ENCODE measurements around the gene CFAP141. TPM values are rescaled to one million over a fixed set of nuclear protein-coding genes. Genes with fewer than 3 reads are reported as not detected.

CFAP141 gene
- total and polyA plus RNA-seq, 10 donors = not detected

DNA sequence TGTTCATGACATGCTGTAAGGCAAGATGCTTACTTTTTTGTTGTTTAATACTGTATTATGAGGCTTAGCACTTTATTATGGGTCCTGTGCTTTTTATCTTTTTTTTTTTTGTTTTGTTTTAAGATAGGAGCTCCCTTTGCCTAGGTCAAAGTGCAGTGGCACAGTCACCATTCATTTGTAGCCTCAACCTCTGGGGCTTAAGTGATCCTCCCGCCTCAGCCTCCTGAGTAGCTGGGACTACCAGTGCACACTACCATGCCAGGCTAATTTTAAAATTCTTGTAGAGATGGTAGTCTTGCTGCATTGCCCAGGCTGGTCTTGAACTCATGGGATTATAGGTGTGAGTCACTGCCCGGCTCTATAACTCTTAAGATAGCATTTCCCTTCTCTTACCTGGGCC lies 19.2 kb upstream of the CFAP141 start:
- H3K27ac ChIP-seq = no peak overlapping the region
- H3K27me3 ChIP-seq (replicated peaks in 1 of 7) = no peaks in the 10 kb centered on the region
- H3K36me3 ChIP-seq = peaks cover 6 to 56% (median 48%) of the 10 kb centered on the region in 6 donors
- H3K9me3 ChIP-seq = no peaks in the 10 kb centered on the region
- 93 to 100% (median 96%) methylated on average over 2 of the region's 2 CpGs for WGBS, 5 donors
- no peak for DNase-seq
- H3K4me1 ChIP-seq = peaks cover 25 to 82% (median 53%) of the 10 kb centered on the region in 6 donors
- H3K4me3 ChIP-seq = no peak overlapping the region
- TF ChIP-seq POLR2AphosphoS5 (IDR thresholded peaks at IDR 0.05) (no peak), POLR2A (IDR thresholded peaks at IDR 0.05) (no peak)
- TF ChIP-seq, protein P1, sequence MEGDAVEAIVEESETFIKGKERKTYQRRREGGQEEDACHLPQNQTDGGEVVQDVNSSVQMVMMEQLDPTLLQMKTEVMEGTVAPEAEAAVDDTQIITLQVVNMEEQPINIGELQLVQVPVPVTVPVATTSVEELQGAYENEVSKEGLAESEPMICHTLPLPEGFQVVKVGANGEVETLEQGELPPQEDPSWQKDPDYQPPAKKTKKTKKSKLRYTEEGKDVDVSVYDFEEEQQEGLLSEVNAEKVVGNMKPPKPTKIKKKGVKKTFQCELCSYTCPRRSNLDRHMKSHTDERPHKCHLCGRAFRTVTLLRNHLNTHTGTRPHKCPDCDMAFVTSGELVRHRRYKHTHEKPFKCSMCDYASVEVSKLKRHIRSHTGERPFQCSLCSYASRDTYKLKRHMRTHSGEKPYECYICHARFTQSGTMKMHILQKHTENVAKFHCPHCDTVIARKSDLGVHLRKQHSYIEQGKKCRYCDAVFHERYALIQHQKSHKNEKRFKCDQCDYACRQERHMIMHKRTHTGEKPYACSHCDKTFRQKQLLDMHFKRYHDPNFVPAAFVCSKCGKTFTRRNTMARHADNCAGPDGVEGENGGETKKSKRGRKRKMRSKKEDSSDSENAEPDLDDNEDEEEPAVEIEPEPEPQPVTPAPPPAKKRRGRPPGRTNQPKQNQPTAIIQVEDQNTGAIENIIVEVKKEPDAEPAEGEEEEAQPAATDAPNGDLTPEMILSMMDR (IDR thresholded peaks at IDR 0.05 in 8 of 11, conservative IDR thresholded peaks at IDR 0.05 in 3 of 11) = no peak
- intact Hi-C loops (cut with DNase I; ENCODE audit: low total_unique reads) = no loop called here

DNA sequence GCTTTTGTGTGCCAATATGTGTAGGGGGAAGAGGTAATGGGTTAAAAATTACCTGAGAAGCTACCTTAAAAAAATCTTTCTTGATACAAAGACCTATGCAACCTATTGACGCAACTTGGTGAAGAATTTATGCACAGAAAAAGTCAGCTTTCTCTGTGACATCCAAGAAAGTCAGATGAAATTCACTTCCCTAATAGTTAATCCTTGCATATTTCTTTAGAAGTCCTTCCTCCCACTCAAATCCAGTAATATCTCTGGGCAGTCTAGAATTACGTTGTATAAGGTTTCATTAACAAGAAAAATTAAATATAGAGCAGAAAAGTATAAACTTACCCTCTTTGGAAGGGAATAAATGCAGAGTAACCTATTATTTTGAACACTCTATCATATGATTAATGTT lies 17.5 kb upstream of the CFAP141 start:
- WGBS, 5 donors = 64 to 77% (median 69%) methylated on average over 2 of the region's 2 CpGs
- no peak for DNase-seq
- Histone ChIP-seq H3K9me3 (no peaks in the 10 kb centered on the region), H3K27ac (peak overlapping the region in 1 of 8 donors; percentile 99), H3K36me3 (peaks cover 3 to 44% (median 34%) of the 10 kb centered on the region in 6 donors), H3K27me3 (replicated peaks in 1 of 7) (no peaks in the 10 kb centered on the region), H3K4me1 (peaks cover 31 to 87% (median 65%) of the 10 kb centered on the region in 6 donors), H3K4me3 (no peak overlapping the region)
- intact Hi-C loops (cut with DNase I; ENCODE audit: low total_unique reads) = no loop called here
- TF ChIP-seq POLR2AphosphoS5 (IDR thresholded peaks at IDR 0.05) (no peak), POLR2A (IDR thresholded peaks at IDR 0.05) (no peak)
- TF ChIP-seq, protein P1 (IDR thresholded peaks at IDR 0.05 in 8 of 11, conservative IDR thresholded peaks at IDR 0.05 in 3 of 11) = no peak

DNA sequence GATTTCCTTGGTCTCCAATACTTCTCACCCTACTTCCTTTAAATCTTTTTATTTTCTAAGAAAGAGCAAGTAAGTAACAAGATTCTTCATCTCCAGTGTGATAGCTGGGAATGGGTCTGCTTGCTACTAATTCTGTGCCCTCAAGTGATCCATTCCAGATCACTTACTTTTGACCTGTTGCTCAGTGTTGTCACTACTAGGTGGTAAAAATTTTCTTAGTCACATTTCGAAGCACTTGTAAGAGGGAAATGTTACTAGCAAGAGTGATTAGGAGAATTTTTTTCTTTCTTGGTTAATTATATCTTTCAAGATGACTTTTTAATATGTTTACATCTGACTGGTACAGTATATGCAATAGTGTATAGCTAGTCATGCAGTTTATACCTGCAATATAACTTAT lies 16.8 kb upstream of the CFAP141 start:
- Histone ChIP-seq H3K4me3 (peak overlapping the region in 1 of 8 donors; percentile 1), H3K9me3 (no peaks in the 10 kb centered on the region), H3K27ac (peak overlapping the region in 1 of 8 donors; percentile 99), H3K27me3 (replicated peaks in 1 of 7) (no peaks in the 10 kb centered on the region), H3K4me1 (peaks cover 39 to 87% (median 71%) of the 10 kb centered on the region in 6 donors), H3K36me3 (peaks cover 3 to 44% (median 33%) of the 10 kb centered on the region in 6 donors)
- TF ChIP-seq POLR2AphosphoS5 (IDR thresholded peaks at IDR 0.05) (no peak), POLR2A (IDR thresholded peaks at IDR 0.05) (no peak)
- TF ChIP-seq, protein P1 (IDR thresholded peaks at IDR 0.05 in 8 of 11, conservative IDR thresholded peaks at IDR 0.05 in 3 of 11) = no peak
- WGBS, 5 donors = 61 to 84% (median 77%) methylated on average over 1 of the region's 1 CpG
- intact Hi-C loops (cut with DNase I; ENCODE audit: low total_unique reads) = no loop called here
- DNase-seq = no peak

DNA sequence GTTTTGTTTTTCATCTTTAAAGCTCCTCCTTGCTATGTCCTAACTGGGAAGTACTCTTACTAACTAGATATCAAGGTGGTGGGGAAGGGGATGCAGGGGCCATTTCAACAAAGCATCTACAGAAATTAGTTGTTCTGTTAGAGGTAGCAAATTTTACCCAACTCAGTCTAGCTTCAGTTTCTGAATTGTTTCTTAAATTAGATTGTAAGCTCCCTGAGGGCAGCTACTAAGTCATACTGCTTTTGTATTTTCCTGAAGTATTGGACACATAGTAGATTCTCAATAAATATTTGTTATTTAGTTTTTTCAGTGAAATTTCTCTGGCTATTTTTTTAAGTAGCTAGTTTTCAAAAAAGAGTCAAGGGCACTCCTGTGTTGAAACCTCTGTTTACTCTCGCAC lies 16.4 kb upstream of the CFAP141 start:
- no peak for DNase-seq
- TF ChIP-seq POLR2AphosphoS5 (IDR thresholded peaks at IDR 0.05) (no peak), POLR2A (IDR thresholded peaks at IDR 0.05) (no peak)
- TF ChIP-seq, protein P1 (IDR thresholded peaks at IDR 0.05 in 8 of 11, conservative IDR thresholded peaks at IDR 0.05 in 3 of 11) = no peak
- intact Hi-C loops (cut with DNase I; ENCODE audit: low total_unique reads) = no loop called here
- Histone ChIP-seq H3K27ac (peak overlapping the region in 3 of 8 donors; percentile 96 to 99 (median 98)), H3K9me3 (no peaks in the 10 kb centered on the region), H3K27me3 (replicated peaks in 1 of 7) (no peaks in the 10 kb centered on the region), H3K4me3 (peak overlapping the region in 3 of 8 donors; percentile 74 to 80 (median 77)), H3K36me3 (peaks cover 3 to 44% (median 33%) of the 10 kb centered on the region in 6 donors), H3K4me1 (peaks cover 43 to 87% (median 73%) of the 10 kb centered on the region in 6 donors)
- WGBS, 5 donors = 55 to 93% (median 74%) methylated on average over 1 of the region's 1 CpG

Data from spleen (tissue), 11 donors.